OCI-LY3 (cell line): ENCODE results near the gene NLRC5.

ENCODE experiments used
- H2AFZ ChIP-seq: fragments of 200-600, 300-600 bp; shearing (Covaris generic); 2 replicates; pipeline ENCODE4 v1.6.0; 2014; ENCODE audit warnings: antibody characterized with exemption, low read depth, low read length
- H3K27ac ChIP-seq: fragments of 200-600, 300-600 bp; sonication (generic); 2 replicates; pipeline ENCODE4 v1.5.1; 2014; ENCODE audit warnings: mild to moderate bottlenecking, low read length, moderate library complexity, mixed read lengths
- H3K27me3 ChIP-seq: fragments of 200-600, 300-600 bp; sonication (generic); 2 replicates; pipeline ENCODE4 v1.6.1; 2014; ENCODE audit warnings: low read depth, low read length, mixed read lengths
- H3K36me3 ChIP-seq: fragments of 200-600, 300-600 bp; sonication (generic); replicated peaks from 2 replicates; pipeline ENCODE3; 2014; ENCODE audit warnings: low read depth, low read length, mixed read lengths
- H3K4me1 ChIP-seq: fragments of 300-600, 200-600 bp; sonication (generic); 2 replicates; pipeline ENCODE4 v1.6.1; 2014; ENCODE audit warnings: low read length, mixed read lengths
- H3K4me2 ChIP-seq: fragments of 200-600, 300-600 bp; sonication (generic); 2 replicates; pipeline ENCODE4 v1.6.1; 2014; ENCODE audit warnings: low read length, mixed read lengths
- H3K4me3 ChIP-seq: fragments of 300-600, 200-600 bp; sonication (generic); 2 replicates; pipeline ENCODE4 v1.5.1; 2014; ENCODE audit warnings: antibody characterized with exemption, mild to moderate bottlenecking, low read length, moderate library complexity
- H3K79me2 ChIP-seq: fragments of 300-600, 200-600 bp; shearing (Covaris generic); 2 replicates; pipeline ENCODE4 v1.6.1; 2014; ENCODE audit warnings: mild to moderate bottlenecking, low read length, mixed read lengths
- H3K9ac ChIP-seq: fragments of 300-600, 200-600 bp; shearing (Covaris generic); 2 replicates; pipeline ENCODE4 v1.6.0; 2014; ENCODE audit warnings: mild to moderate bottlenecking, low read length, moderate library complexity
- H3K9me3 ChIP-seq: fragments of 200-600, 300-600 bp; shearing (Covaris generic); 2 replicates; pipeline ENCODE4 v1.6.1; 2014; ENCODE audit warnings: low read length, mixed read lengths; ENCODE audit not compliant: insufficient read depth
- H4K20me1 ChIP-seq: fragments of 200-600, 300-600 bp; sonication (generic); 2 replicates; pipeline ENCODE4 v1.6.1; 2016; ENCODE audit warnings: low read length, mixed read lengths; ENCODE audit not compliant: insufficient read depth
- EZH2phosphoT487 ChIP-seq: fragments of 200-600 bp; shearing (Covaris generic); IDR thresholded peaks from 2 replicates; pipeline ENCODE4 v1.6.1; 2018; ENCODE audit warnings: antibody characterized with exemption, mixed run types, low read depth
- TF ChIP-seq, protein P1 (sequence below): fragments of 200-600, 300-600 bp; sonication (generic); IDR thresholded peaks from 2 replicates; pipeline ENCODE4 v1.5.1; 2014; ENCODE audit warnings: antibody characterized with exemption, low read length, low read depth

Gene NLRC5

DNA sequence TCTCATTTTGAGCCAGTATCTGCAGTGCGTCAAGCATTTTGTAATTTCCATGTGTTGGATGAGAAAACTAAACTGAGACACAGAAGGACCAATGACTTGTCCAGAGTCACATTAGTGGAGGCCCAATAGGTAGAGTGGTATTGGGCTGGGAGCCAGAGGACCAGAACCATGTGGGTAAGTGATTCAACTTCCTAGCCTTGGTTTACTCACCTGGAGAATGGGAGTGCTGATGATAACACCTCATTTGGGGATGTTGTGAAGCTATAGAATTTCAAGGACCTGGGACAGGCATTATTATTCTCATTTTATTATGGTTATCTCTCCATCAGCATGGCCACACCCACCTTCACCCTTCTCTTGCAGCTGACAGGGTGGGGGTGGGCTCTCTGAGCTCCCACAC lies 111.1 kb downstream of the NLRC5 start:
- Histone ChIP-seq H3K27me3 (no peaks in the 10 kb centered on the region), H3K79me2 (no peaks in the 10 kb centered on the region), H3K4me2 (no peak overlapping the region), H4K20me1 (no peaks in the 10 kb centered on the region), H3K9ac (no peak overlapping the region), H3K27ac (no peak overlapping the region), H3K4me3 (no peak overlapping the region), H3K9me3 (no peaks in the 10 kb centered on the region), H3K36me3 (no peaks in the 10 kb centered on the region), H3K4me1 (peaks cover 8% of the 10 kb centered on the region; the same call in 1 of the 2 replicates), H2AFZ (no peak overlapping the region)
- no peak for TF ChIP-seq EZH2phosphoT487
- TF ChIP-seq, protein P1, sequence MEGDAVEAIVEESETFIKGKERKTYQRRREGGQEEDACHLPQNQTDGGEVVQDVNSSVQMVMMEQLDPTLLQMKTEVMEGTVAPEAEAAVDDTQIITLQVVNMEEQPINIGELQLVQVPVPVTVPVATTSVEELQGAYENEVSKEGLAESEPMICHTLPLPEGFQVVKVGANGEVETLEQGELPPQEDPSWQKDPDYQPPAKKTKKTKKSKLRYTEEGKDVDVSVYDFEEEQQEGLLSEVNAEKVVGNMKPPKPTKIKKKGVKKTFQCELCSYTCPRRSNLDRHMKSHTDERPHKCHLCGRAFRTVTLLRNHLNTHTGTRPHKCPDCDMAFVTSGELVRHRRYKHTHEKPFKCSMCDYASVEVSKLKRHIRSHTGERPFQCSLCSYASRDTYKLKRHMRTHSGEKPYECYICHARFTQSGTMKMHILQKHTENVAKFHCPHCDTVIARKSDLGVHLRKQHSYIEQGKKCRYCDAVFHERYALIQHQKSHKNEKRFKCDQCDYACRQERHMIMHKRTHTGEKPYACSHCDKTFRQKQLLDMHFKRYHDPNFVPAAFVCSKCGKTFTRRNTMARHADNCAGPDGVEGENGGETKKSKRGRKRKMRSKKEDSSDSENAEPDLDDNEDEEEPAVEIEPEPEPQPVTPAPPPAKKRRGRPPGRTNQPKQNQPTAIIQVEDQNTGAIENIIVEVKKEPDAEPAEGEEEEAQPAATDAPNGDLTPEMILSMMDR = no peak

DNA sequence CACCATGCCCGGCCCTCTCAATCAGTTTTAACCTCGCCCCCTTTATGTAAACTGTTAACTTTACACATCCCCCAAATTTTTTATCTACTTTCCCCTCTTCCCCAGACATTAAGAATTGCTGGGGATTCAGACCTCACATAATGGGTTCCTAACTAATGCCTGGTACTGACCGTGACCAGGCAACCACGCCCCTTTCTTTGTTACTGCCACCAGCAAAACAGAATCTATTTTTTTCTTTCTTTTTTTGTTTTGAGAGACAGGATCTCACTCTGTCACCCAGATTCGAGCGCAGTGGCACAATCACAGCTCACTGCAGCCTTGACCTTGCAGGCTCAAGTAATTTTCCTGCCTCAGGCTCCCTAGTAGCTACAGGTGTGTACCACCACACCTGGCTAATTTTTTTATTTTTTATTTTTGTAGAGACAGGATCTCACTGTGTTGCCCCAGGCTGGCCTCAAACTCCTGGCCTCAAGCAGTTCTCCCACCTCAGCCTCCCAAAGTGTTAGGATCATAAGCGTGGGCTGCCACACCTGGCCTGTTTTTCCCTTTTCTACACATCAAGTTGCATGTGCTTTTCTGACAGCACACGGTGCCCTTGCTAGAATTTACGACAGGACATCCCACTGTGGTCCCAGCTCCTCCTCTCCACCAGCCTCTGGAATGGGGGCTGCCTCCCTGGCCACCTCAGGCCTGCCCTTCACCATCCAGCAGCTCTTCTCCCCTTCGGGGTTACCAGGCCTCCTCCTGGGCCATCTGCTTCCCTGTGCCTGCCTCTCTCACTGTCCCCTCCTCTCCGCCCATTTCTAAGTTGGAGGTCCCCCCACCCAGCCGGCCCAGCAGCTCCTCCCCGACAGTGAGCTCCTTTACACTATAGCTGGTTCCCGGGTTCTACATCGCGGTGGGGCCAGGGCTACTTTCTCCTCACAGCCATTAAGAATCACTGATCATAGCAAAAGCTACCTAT lies 113.8 kb downstream of the NLRC5 start:
- H3K27ac ChIP-seq = no peak overlapping the region
- peaks cover 35% of the 10 kb centered on the region for H3K4me1 ChIP-seq
- no peaks in the 10 kb centered on the region for H3K79me2 ChIP-seq
- H3K4me3 ChIP-seq = no peak overlapping the region
- no peaks in the 10 kb centered on the region for H4K20me1 ChIP-seq
- no peak for TF ChIP-seq EZH2phosphoT487
- H2AFZ ChIP-seq = no peak overlapping the region
- no peaks in the 10 kb centered on the region for H3K36me3 ChIP-seq
- H3K9me3 ChIP-seq = no peaks in the 10 kb centered on the region
- H3K9ac ChIP-seq = no peak overlapping the region
- H3K4me2 ChIP-seq = no peak overlapping the region
- H3K27me3 ChIP-seq = no peaks in the 10 kb centered on the region

DNA sequence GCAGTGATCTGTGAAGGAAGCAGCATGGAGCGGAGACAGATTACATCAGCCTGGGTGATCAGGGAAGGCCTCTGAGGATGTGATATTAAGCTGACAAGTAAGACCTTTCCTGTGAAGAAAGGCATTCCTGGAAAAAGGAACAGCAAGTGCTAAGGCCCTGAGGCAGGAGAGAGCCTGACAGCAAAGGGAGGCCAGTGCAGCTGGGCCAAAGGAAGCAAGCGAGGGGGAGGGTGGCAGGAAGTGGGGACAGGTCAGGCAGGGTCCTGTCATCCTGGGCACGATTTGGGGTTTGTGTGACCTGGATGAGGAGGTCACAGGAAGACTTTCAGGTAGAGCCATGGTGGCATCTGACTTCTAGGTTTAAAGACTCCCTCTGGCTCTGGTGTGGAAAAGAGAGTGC lies 115.3 kb downstream of the NLRC5 start:
- H2AFZ ChIP-seq = no peak overlapping the region
- no peaks in the 10 kb centered on the region for H3K9me3 ChIP-seq
- no peaks in the 10 kb centered on the region for H3K27me3 ChIP-seq
- H3K36me3 ChIP-seq = no peaks in the 10 kb centered on the region
- TF ChIP-seq, protein P1 = no peak
- no peak for TF ChIP-seq EZH2phosphoT487
- H3K4me1 ChIP-seq = peaks cover 39% of the 10 kb centered on the region
- no peaks in the 10 kb centered on the region for H3K79me2 ChIP-seq
- H3K4me2 ChIP-seq = no peak overlapping the region
- H3K9ac ChIP-seq = no peak overlapping the region
- no peak overlapping the region for H3K4me3 ChIP-seq
- H4K20me1 ChIP-seq = no peaks in the 10 kb centered on the region
- H3K27ac ChIP-seq = no peak overlapping the region

DNA sequence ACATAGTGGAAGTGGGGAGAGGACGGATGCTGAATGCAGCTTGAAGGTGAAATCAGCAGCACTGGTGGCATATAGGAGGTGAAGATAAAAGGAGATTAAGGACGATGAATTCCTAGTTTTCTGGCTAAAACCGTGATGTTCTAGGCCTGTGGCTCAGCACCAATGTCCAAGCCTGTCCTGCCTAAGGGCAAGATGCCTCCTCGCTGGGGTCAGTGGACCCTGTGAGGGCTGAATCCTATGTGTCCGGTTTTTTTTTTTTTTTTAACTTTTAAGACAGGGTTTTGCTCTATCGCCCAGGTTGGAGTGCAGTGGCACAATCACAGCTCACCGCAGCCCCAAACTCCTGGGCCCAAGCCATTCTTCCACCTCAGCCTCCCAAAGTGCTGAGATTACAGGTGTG lies 115.8 kb downstream of the NLRC5 start:
- no peak overlapping the region for H3K4me2 ChIP-seq

More for the DNA sequence above, 115.8 kb downstream of the NLRC5 start:
- H2AFZ ChIP-seq = no peak overlapping the region
- H3K4me3 ChIP-seq = no peak overlapping the region
- peaks cover 39% of the 10 kb centered on the region for H3K4me1 ChIP-seq
- TF ChIP-seq, protein P1 = no peak
- TF ChIP-seq EZH2phosphoT487 = no peak
- H3K9me3 ChIP-seq = no peaks in the 10 kb centered on the region
- H4K20me1 ChIP-seq = no peaks in the 10 kb centered on the region
- no peak overlapping the region for H3K27ac ChIP-seq
- H3K9ac ChIP-seq = no peak overlapping the region
- H3K27me3 ChIP-seq = no peaks in the 10 kb centered on the region
- H3K36me3 ChIP-seq = no peaks in the 10 kb centered on the region
- no peaks in the 10 kb centered on the region for H3K79me2 ChIP-seq
